ENCODE data around the gene NMB.

DNA sequence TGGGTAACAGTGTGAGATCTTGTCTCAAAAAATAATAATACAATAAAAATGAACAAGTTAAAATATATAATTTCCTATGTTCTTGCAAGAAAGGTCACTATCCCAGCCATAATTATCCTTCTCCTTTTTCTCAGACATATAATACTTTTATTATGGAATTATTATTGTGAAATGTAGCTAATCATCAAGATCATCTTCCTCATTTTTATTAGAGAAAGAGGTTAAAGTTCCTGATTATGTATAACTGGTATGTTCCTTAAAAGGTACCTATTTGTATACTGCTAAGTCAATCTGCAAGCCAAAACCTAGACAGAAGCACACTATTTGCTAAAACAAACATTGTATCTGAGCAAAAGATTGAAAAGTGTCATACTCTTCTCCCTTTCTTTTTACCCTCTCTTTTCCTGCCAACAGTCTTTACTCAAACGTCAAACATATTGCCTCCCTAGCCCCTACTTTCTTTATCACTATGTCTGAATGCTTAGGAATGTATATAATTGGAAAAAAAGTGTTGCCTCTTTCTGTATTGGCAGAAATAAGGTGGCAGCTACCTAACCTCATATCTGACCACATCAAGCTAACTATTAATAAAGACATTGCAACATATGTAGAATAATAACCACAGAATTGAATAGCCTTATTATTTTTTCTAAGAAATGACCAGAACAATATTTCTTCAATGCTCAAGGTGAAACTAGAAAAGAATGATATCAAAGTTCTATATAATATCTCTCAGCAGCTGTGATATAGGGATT, 39.4 kb upstream of the NMB start:
- no peak for TF ChIP-seq POLR2A (IDR thresholded peaks at IDR 0.05)
- no peak for TF ChIP-seq CTCF (IDR thresholded peaks at IDR 0.05)

Measured in breast epithelium (tissue), 3 donors.